Measurements from ENCODE around the gene TBL1X.

DNA sequence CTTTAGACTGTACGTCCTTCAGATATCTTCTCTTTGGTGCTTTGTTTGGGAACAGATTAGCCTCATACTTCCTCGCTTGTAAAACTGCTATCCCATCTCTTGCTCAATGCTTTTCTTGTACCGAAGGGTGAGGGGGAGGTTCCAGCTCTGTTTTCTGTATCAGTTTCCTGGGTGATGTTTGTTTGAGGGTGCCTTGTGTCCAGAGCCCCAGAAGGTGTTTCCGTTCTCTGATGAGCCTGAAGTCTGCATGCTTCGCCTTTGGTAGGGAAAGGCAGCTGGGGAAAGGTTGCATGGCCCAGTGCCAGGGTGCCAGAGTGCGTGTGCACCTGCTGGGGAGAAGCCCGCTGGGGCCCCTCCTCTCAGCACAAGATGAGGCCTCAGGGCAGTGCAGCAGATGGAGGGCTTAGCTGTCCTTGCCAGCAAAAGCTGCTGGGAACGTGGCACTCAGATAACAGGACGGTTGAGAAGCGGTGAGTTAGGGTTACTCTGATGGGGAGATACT, 73.7 kb downstream of the TBL1X start:
- TF ChIP-seq POLR2A (IDR thresholded peaks at IDR 0.05; ENCODE audit: low read length), result no peak
- TF ChIP-seq GATA1 (IDR thresholded peaks at IDR 0.05; ENCODE audit: low read depth, low read length), result no peak
